Stromal cell of bone marrow (primary cell): ENCODE results near the gene NPFF.

ENCODE experiments used
- DNase-seq: peaks from one replicate; pipeline ENCODE4 v3.0.0-alpha.2; 2012; ENCODE audit warnings: low read depth

The NPFF gene

DNA sequence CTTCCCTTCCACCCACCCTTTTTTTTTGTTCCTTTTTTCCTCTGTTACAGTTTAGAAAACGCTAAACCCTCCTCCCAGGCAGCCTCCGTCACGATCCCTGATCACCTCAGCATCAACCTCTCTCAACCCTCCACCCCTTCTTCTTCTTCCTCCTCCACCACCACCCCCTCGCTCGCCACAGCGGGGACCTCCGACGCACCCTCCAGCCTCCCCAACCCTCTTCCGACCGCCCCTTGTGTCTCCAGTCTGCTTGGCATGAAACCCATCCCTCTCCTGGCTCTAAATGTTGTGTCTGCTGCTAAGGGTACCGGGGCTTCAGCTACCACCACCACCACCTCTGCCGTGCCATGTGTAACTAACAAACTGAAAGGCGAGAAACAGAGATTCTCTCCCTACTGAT, 32.5 kb downstream of the NPFF start:
- DNase-seq = no peak

DNA sequence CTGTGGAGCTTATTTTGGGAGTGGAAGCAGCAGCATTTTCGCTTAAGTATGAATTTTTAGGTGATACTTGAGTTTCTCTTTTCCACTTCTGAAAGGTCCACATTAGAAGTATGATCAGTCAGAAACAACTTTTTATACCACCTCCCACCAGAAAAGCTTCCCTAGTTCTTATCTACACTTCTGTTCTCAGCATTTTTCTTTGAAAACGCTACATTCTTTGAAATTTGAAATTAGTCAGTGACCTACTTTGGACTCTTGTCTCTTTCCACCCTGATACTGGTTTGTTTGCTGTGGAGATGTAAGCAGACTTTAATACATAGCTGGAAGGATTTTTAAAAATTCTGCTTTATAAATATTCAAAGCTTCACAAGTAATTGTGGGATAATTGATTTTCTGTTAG, 33.2 kb downstream of the NPFF start:
- no peak for DNase-seq

DNA sequence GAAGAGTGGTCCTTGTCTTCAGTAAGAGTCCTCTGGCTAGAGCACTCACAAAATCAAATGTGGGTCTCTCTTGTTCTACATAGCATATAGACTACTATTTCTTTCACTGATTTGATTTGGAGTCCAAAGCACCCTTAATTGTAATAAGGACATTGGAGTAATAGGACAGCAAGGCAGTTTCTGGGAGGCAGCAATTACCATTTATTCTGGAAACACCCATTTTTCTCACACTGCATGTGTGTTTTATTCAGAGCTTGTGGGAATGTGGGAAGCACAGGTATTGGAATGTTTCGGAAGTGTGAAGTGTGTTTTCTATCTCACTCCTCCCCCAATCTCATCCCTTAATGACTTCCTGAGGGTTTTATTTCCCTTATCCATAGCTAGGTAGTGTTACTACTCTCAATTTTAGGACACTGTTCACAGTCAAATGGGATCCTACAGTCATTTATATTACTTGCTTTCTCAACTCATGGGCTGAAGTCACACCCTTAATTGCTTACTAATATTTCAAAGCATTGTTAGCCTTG, 35.2 kb downstream of the NPFF start:
- no peak for DNase-seq

DNA sequence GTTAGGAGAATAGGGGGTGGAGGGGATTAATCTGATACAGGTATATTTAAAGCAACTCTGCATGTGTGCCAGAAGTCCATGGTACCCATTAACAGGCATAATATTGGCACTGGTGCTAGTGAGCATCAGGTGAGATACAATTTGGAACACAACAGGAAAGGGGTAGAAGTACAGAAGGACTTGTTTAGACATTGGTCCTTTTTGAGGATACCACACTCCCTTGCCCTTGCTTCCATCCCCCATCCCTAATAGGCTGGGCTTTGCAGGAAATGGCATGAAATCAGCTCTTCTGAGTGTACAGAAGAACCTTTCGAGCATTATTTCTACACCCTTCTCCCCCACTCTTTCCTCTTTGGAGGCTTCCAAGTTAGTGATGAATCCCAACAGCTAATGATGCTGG, 39.0 kb downstream of the NPFF start:
- DNase-seq = no peak

DNA sequence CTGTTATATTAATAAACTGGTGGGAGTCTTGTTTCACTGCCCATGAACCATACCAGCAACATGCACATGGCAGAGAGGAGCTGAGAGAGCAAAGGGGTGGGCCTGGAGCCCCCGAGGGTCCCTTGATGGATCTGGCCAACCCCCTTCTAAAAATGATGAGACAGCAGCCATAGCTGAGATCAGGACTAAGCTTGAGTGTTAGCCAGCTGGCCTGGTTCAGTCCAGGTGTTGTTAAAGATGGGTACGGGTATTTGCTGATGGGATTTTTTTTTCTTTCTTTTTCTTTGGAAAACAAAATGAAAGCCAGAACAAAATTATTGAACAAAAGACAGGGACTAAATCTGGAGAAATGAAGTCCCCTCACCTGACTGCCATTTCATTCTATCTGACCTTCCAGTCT, 39.4 kb downstream of the NPFF start:
- DNase-seq = no peak

DNA sequence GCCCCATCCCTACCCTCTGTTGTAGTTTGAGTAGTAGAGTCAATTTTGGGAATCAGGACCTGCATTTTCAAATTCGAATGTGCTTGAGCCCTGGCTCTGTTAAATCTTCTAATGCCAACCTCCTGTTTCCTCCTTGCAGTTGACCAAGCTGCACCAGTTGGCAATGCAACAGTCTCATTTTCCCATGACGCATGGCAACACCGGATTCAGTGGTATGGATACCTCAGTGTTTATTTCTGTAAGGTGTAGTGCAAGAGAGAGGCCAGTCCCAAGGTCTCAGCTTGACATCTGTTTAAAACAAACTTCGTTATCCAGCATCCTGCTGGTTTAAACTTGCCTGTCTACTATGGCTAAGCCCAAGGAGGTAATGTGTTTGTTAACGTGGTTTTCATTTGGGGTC, 40.2 kb downstream of the NPFF start:
- no peak for DNase-seq

DNA sequence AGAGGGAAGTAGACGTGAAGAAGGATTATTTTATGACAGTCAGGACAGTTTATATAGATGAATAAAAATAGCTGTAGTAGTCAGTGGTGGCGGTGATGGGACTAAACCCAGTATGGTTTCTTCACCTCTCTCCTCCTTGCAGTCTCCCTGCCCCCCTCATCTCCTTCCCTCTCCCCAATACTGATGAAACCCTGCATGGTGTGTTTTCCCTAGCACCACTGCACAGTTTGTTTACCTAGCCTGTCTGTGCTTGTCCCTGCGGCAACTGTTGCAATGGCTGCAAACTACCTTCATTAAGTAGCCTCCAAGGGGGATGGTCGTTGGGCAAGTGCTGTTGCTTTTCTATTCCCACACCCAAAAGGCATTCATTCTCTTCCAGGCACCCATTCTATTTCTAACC, 40.6 kb downstream of the NPFF start:
- no peak for DNase-seq

DNA sequence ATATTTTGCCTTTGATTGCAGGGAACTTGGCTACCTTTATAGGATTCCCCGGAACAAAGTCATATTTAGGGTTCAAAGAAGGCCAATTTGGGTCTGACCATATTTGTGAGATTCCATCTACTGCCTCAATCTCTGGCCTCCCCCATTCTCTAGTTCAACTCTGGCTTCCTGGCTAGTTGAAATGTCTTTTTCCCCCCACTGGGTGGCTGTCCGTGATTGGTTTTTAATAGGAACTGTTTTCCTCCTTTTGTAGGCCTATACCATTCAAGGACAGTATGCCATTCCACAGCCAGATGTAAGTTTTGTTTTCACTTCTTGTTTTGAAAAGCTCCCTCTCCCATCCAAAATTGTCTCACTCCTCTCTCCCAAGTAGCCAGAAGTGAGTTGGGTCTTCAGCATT, 41.6 kb downstream of the NPFF start:
- no peak for DNase-seq

DNA sequence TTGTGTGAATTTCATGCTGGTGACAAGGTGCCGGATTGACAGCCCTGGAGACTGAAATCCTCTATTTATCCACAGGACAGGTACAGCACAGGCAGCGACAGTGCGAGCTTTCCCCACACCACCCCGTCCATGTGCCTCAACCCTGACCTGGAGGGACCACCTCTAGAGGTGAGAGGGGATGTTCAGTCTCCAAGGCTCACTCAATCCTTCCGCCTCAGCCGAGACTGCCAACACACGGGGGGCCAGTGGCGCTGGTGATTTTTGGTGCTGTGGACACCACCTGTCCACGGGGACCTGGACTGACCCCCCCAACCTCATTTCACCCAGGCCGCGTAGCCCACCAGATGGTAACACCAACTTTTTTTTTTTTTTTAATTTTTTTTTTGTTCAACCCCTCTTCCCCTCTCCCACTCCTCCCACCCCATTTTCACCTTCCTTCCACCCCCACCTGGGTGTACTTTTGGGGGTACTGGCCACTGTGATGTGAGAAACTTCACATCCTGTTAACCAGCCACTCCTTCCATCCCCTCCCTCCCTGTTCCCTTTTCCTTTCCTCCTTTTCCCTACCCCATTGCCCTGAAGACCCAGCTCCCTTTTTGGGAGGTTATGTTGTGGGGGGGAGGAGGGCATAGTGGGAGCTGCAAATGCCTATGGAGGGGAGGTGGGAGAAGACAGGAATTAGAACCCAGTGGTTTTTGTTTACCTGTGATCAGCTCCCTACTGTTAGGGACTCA, 42.4 kb downstream of the NPFF start:
- DNase-seq = no peak

DNA sequence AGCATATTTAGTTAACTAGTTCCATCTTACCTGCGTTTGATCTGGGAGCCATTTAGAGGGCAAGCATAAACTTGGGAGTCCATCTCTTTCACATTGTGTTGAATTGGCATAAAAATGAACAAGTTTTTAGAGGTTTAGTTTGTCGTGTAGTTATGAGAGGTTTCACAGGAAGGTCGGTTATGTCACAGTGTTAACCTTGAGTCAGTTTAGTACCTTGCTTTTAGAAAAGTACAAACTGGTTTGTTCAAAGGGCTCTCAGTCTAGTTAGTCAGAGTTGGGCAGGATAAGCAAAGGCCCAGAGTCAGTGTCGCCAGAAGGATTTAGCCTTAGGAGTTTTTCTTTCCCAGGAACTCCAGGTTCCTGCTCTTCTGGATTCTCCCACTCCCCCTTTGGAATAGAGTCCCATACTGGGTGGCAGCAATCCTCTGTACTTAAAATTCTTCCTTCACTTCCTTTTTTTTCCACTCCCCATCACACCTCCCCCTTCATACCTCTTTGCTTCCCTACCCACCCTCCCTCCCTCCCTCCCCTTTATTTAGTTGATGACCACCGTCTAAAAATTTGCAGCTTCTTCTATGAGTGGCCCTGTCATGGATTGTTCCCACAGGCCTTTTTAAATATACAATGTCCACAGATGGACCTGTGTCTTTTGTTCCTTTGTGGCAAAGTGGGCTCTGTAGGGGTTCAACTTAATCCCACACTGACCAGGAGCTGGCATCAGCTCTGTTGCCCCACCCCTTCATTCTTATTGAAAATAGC, 43.3 kb downstream of the NPFF start:
- DNase-seq = no peak

DNA sequence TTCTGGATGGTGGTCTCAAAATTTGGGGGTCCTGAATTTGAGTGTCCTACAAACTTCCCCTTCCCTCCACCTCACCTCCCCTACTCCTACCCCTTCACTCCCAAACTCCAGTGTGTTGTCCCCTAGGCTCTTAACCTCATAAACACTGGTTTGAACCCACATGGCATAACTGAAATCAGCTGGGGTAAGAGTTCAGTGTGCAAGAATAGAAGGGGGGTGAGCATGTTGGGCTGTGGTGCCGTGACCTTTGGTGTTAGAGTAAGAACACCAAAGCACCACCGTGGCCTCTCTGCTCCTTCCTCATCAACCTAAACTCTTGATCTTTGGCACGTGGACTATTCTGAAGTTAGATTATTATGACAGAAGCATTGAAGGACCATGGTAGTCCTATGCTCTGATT, 44.3 kb downstream of the NPFF start:
- DNase-seq = no peak

DNA sequence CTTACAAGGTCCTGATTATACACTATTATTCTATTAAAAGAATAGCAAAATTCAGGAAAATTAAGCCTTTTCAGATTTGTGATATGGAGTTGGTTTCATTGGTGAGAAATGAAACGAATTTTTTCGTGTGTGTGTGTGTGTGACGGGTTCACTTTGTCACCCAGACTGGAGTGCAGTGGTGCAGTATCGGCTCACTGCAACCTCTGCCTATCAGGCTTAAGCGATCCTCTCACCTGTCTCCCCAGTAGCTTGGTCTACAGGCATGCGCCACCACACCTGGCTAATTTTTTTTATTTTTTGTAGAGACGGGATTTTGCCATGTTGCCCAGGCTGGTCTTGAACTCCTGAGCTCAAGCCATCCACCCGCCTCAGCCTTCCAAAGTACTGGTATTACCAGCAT, 45.7 kb downstream of the NPFF start:
- no peak for DNase-seq

DNA sequence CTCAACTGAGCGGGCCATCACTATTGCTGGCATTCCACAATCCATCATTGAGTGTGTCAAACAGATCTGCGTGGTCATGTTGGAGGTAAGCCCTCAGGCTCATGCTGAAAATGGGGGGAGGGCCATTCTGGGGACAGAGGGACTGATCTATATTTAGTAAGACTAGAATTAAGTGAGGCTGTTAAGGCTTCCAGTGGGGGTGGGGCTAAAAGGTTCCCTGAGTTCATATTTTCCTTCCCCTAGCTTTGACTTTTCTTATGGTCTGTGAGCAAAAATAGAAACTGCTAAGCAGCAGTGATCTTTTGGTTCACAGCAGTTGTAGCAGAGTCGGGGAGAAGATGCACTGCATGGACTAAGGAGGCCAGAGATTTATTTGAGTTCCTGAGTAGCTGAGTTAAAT, 46.2 kb downstream of the NPFF start:
- DNase-seq = no peak

DNA sequence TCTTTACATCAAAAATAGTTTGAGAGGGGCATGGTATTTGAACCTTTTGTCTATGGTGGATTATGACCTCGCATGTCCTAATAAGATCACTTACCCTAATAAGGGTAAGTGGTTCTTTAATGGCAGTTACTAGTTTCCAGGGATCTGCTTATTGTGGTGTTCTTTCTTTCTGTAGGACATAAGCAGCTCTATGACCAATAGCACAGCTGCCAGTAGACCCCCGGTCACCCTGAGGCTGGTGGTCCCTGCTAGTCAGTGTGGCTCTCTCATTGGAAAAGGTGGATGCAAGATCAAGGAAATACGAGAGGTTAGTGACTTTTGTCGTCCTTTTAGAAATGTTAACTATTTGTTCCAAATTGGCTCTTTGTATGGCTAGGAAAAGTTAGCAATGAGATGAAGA, 48.2 kb downstream of the NPFF start:
- DNase-seq = no peak
